HEK293 (cell line): Measurements from ENCODE around the gene MRPL39.

Source experiments
- CTCF ChIA-PET: fragments of 350-600 bp; formaldehyde crosslinking; extraction: SDS; loops from one replicate; lab custom pipeline; 2021; ENCODE audit warnings: antibody characterized with exemption; lab: Yijun Ruan, JAX
- POLR2A ChIA-PET: fragments of 300-600 bp; formaldehyde crosslinking; extraction: SDS; loops from one replicate; lab custom pipeline; 2020; ENCODE audit warnings: antibody characterized with exemption, inconsistent platforms; lab: Yijun Ruan, JAX
- H3K27ac ChIP-seq: fragments of 200-500 bp; sonication (Bioruptor generic); 2 replicates; pipeline ENCODE4 v1.5.1; 2014; ENCODE audit warnings: low read depth, low read length, control low read depth, inconsistent platforms; ENCODE audit errors: extremely low read depth
- H3K36me3 ChIP-seq, 2 experiments: fragments of 200-500 bp in 1 of 2; sonication (Bioruptor generic) in 1 of 2; 1 replicate in 1 of 2; 2 replicates in 1 of 2; pipeline ENCODE4 v1.5.1; 2014 to 2017; ENCODE audit warnings: inconsistent platforms in 2 of 2, low read length in 2 of 2; ENCODE audit not compliant: control insufficient read depth in 2 of 2, insufficient read depth in 1 of 2
- H3K4me1 ChIP-seq: fragments of 200-500 bp; sonication (Bioruptor generic); 2 replicates; pipeline ENCODE4 v1.5.1; 2014; ENCODE audit warnings: mild to moderate bottlenecking, low read length, inconsistent platforms; ENCODE audit not compliant: control insufficient read depth, insufficient read depth
- H3K4me3 ChIP-seq: 2 replicates; pipeline ENCODE4 v1.5.1; 2011; ENCODE audit warnings: low read depth, mild to moderate bottlenecking, control low read depth, low read length, moderate library complexity
- H3K9me3 ChIP-seq: fragments of 200-500 bp; sonication (Bioruptor generic); 2 replicates; pipeline ENCODE4 v1.5.1; 2014; ENCODE audit warnings: low read depth, low read length, inconsistent platforms; ENCODE audit not compliant: control insufficient read depth, insufficient read depth
- BCL11A ChIP-seq: fragments of 450-650 bp; formaldehyde crosslinking; IDR thresholded peaks from 2 replicates; pipeline ENCODE4 v1.5.1; 2016; ENCODE audit warnings: low read depth, missing biosample characterization, missing genetic modification characterization
- GFI1B ChIP-seq: fragments of 450-650 bp; formaldehyde crosslinking; IDR thresholded peaks from 2 replicates; pipeline ENCODE4 v1.5.1; 2016; ENCODE audit warnings: missing biosample characterization, missing genetic modification characterization
- GLI4 ChIP-seq: fragments of 450-650 bp; formaldehyde crosslinking; IDR thresholded peaks from 2 replicates; pipeline ENCODE4 v1.5.1; 2016; ENCODE audit warnings: missing biosample characterization, missing genetic modification characterization
- PRDM1 ChIP-seq: fragments of 450-650 bp; formaldehyde crosslinking; IDR thresholded peaks from 2 replicates; pipeline ENCODE4; 2016; ENCODE audit warnings: missing biosample characterization, missing genetic modification characterization
- ZBTB7A ChIP-seq: fragments of 450-650 bp; formaldehyde crosslinking; IDR thresholded peaks from 2 replicates; pipeline ENCODE4 v1.5.1; 2016; ENCODE audit warnings: low read depth, missing biosample characterization, missing genetic modification characterization
- ZFP69B ChIP-seq: fragments of 450-650 bp; formaldehyde crosslinking; IDR thresholded peaks from 2 replicates; pipeline ENCODE4 v1.5.1; 2016; ENCODE audit warnings: missing biosample characterization, missing genetic modification characterization
- ZNF155 ChIP-seq: fragments of 450-650 bp; formaldehyde crosslinking; IDR thresholded peaks from 2 replicates; pipeline ENCODE4 v1.5.1; 2016; ENCODE audit warnings: missing biosample characterization, missing genetic modification characterization
- ZNF175 ChIP-seq: fragments of 450-650 bp; formaldehyde crosslinking; IDR thresholded peaks from 2 replicates; pipeline ENCODE4 v1.5.1; 2016; ENCODE audit warnings: missing biosample characterization, missing genetic modification characterization
- ZNF184 ChIP-seq: fragments of 450-650 bp; IDR thresholded peaks from 2 replicates; pipeline ENCODE4 v1.5.1; 2018; ENCODE audit warnings: missing biosample characterization, mild to moderate bottlenecking, missing genetic modification characterization
- ZNF221 ChIP-seq: fragments of 450-650 bp; formaldehyde crosslinking; IDR thresholded peaks from 2 replicates; pipeline ENCODE4 v1.5.1; 2017; ENCODE audit warnings: missing biosample characterization, missing genetic modification characterization, borderline replicate concordance
- ZNF362 ChIP-seq: fragments of 450-650 bp; formaldehyde crosslinking; IDR thresholded peaks from 2 replicates; pipeline ENCODE4 v1.5.1; 2016; ENCODE audit warnings: missing biosample characterization, missing genetic modification characterization
- ZNF391 ChIP-seq: fragments of 450-650 bp; formaldehyde crosslinking; IDR thresholded peaks from 2 replicates; pipeline ENCODE4 v1.5.1; 2016; ENCODE audit warnings: low read depth, missing biosample characterization, missing genetic modification characterization, borderline replicate concordance
- ZNF404 ChIP-seq: fragments of 450-650 bp; formaldehyde crosslinking; IDR thresholded peaks from 2 replicates; pipeline ENCODE4 v1.5.1; 2017; ENCODE audit warnings: missing biosample characterization, missing genetic modification characterization
- ZNF488 ChIP-seq: fragments of 450-650 bp; formaldehyde crosslinking; IDR thresholded peaks from 2 replicates; pipeline ENCODE4 v1.5.1; 2016; ENCODE audit warnings: missing biosample characterization, missing genetic modification characterization
- ZNF513 ChIP-seq: fragments of 450-650 bp; IDR thresholded peaks from 2 replicates; pipeline ENCODE4 v1.5.1; 2018; ENCODE audit warnings: missing biosample characterization, missing genetic modification characterization
- ZNF529 ChIP-seq: fragments of 450-650 bp; formaldehyde crosslinking; IDR thresholded peaks from 2 replicates; pipeline ENCODE4 v1.5.1; 2017; ENCODE audit warnings: missing genetic modification characterization, missing biosample characterization; ENCODE audit not compliant: insufficient replicate concordance
- ZNF530 ChIP-seq: fragments of 450-650 bp; formaldehyde crosslinking; IDR thresholded peaks from 2 replicates; pipeline ENCODE4 v1.5.1; 2016; ENCODE audit warnings: low read depth, missing biosample characterization, missing genetic modification characterization
- ZNF548 ChIP-seq: fragments of 450-650 bp; formaldehyde crosslinking; IDR thresholded peaks from 2 replicates; pipeline ENCODE4 v1.5.1; 2016; ENCODE audit warnings: missing biosample characterization, missing genetic modification characterization
- ZNF677 ChIP-seq: fragments of 450-650 bp; IDR thresholded peaks from 2 replicates; pipeline ENCODE4 v1.5.0; 2018; ENCODE audit warnings: missing biosample characterization, mild to moderate bottlenecking, missing genetic modification characterization, moderate library complexity
- ZNF785 ChIP-seq: fragments of 450-650 bp; formaldehyde crosslinking; IDR thresholded peaks from 2 replicates; pipeline ENCODE4 v1.5.1; 2016; ENCODE audit warnings: missing biosample characterization, missing genetic modification characterization
- ZNF830 ChIP-seq: fragments of 450-650 bp; IDR thresholded peaks from 2 replicates; pipeline ENCODE4 v1.5.0; 2018; ENCODE audit warnings: missing biosample characterization, missing genetic modification characterization, low read depth, mild to moderate bottlenecking, moderate library complexity
- ZSCAN23 ChIP-seq: fragments of 450-650 bp; formaldehyde crosslinking; IDR thresholded peaks from 2 replicates; pipeline ENCODE4 v1.5.1; 2016; ENCODE audit warnings: missing biosample characterization, missing genetic modification characterization
- TF ChIP-seq, protein P1 (sequence below): fragments of 450-650 bp; formaldehyde crosslinking; IDR thresholded peaks from 2 replicates; pipeline ENCODE4 v1.5.1; 2016; ENCODE audit warnings: missing biosample characterization, missing genetic modification characterization
- TF ChIP-seq, protein P2 (sequence below): fragments of 450-650 bp; formaldehyde crosslinking; IDR thresholded peaks from 2 replicates; pipeline ENCODE4; 2016; ENCODE audit warnings: missing biosample characterization, missing genetic modification characterization

The MRPL39 gene

GRCh38 chr21:25580912-25581260 is 26.4 kb downstream of the MRPL39 start:
- no peaks in the 10 kb centered on the region for H3K4me1 ChIP-seq
- POLR2A ChIA-PET: no interaction called here
- H3K9me3 ChIP-seq: no peaks in the 10 kb centered on the region
- peaks cover 11 to 22% of the 10 kb centered on the region in 2 experiments for H3K36me3 ChIP-seq
- no peak overlapping the region for H3K4me3 ChIP-seq
- no peak overlapping the region for H3K27ac ChIP-seq
- CTCF ChIA-PET: no interaction called here
- no peak for TF ChIP-seq ZNF677 (tag by site-specific recombination)
- no peak for TF ChIP-seq ZNF221 (tag by site-specific recombination)
- no peak for TF ChIP-seq ZNF530 (tag by site-specific recombination)
- TF ChIP-seq PRDM1: no peak
- no peak for TF ChIP-seq GFI1B
- TF ChIP-seq, protein P1, sequence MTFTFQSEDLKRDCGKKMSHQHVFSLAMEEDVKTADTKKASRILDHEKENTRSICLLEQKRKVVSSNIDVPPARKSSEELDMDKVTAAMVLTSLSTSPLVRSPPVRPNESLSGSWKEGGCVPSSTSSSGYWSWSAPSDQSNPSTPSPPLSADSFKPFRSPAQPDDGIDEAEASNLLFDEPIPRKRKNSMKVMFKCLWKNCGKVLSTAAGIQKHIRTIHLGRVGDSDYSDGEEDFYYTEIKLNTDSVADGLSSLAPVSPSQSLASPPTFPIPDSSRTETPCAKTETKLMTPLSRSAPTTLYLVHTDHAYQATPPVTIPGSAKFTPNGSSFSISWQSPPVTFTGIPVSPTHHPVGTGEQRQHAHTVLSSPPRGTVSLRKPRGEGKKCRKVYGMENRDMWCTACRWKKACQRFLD: no peak
- no peak for TF ChIP-seq ZFP69B (tag by site-specific recombination)
- no peak for TF ChIP-seq ZNF830 (tag by site-specific recombination)
- TF ChIP-seq ZNF155: no peak
- no peak for TF ChIP-seq ZNF184 (tag by site-specific recombination)
- no peak for TF ChIP-seq ZNF513
- no peak for TF ChIP-seq ZNF488 (tag by site-specific recombination)
- no peak for TF ChIP-seq ZBTB7A
- TF ChIP-seq ZSCAN23: no peak
- TF ChIP-seq ZNF529 (tag by site-specific recombination): no peak
- TF ChIP-seq ZNF175 (tag by site-specific recombination): no peak
- TF ChIP-seq BCL11A (tag by site-specific recombination): no peak
- no peak for TF ChIP-seq ZNF404 (tag by site-specific recombination)

GRCh38 chr21:25579226-25580013 is 27.9 kb downstream of the MRPL39 start:
- CTCF ChIA-PET: no interaction called here
- Histone ChIP-seq H3K4me1 (no peaks in the 10 kb centered on the region), H3K4me3 (no peak overlapping the region), H3K27ac (no peak overlapping the region), H3K9me3 (no peaks in the 10 kb centered on the region), H3K36me3 (peaks cover 11 to 14% of the 10 kb centered on the region in 2 experiments)
- TF ChIP-seq ZNF362 (tag by site-specific recombination): peak; percentile 95
- no peak for TF ChIP-seq ZNF785
- TF ChIP-seq ZNF391 (tag by site-specific recombination): no peak
- TF ChIP-seq GLI4 (tag by site-specific recombination): no peak
- no peak for TF ChIP-seq ZNF548 (tag by site-specific recombination)
- TF ChIP-seq, protein P2, sequence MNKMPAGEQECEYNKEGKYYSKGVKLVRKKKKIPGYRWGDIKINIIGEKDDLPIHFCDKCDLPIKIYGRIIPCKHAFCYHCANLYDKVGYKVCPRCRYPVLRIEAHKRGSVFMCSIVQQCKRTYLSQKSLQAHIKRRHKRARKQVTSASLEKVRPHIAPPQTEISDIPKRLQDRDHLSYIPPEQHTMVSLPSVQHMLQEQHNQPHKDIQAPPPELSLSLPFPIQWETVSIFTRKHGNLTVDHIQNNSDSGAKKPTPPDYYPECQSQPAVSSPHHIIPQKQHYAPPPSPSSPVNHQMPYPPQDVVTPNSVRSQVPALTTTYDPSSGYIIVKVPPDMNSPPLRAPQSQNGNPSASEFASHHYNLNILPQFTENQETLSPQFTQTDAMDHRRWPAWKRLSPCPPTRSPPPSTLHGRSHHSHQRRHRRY (tag by site-specific recombination): no peak
- no peak for TF ChIP-seq PRDM1
- POLR2A ChIA-PET: no interaction called here
